ENCODE results near the gene PSMD1.

DNA sequence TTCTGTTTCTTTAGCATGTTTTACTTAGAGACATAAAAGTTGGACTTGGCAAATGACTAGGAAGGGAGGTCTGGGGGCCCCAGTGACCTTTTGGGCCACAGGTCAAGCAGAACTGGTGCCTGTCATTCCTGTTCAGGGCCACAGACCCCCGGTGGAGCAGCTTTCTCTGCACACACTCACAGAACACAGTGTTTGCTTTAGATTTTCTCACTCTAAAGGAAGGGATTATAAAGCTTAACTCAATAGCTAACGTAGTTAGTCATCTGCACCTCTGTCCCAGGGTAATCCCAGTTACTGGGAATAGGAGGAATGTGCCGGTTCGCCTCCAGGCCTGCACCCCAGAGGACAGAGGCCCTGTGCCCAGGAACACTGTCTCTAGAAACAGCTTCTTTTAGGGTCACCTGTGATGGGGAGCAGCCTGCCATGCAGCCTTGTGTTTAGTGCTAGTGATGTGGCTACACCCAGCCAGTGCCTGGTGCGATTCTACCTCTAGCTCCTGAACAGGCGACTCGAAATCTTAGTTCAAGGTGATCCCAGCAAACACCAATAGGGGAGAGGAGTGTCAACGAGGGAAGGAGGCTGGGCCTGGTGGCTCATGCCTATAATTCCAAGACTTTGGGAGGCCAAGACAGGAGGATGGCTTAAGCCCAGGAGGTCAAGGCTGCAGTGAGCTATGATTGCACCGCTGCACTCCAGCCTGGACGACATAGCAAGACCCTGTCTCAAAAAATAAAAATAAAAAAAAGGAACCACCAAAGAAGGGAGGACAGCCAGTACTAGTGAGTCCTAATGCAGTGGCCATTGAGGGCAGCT lies 49.2 kb upstream of the PSMD1 start:
- TF ChIP-seq REST (IDR thresholded peaks at IDR 0.05; ENCODE audit: low read depth) (no peak), YY1 (IDR thresholded peaks at IDR 0.05; ENCODE audit: low read depth) (no peak)
